Femur (tissue), 1 donor: Measurements from ENCODE around the gene AGPAT1.

ENCODE experiments used
- DNase-seq: peaks from one replicate; pipeline ENCODE4 v3.0.0-alpha.2; 2017

AGPAT1 gene

DNA sequence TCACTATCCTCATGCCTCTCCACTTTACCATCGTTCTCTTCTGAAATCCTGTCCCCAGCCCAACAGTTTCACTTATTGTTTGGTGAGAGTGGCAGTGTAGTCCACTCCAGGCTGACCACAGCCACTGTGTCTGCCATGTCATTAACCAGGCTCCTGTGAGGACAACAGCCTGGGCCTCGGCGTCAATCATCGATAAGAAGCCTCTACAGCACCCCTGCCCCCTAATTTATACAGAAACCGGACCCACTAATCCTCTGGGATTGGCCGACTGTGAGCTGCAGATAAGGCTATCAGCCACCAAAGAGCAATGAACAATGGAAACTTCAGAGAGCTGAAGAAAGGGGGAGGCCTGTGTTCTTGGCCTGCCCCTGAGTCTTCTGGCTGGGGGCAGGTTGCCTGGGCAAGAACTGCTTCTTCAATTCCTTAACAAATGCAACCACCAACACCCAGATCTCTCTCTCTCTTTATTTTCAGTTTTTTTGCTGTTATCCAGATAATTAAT, 8.1 kb downstream of the AGPAT1 start:
- DNase-seq = no peak

DNA sequence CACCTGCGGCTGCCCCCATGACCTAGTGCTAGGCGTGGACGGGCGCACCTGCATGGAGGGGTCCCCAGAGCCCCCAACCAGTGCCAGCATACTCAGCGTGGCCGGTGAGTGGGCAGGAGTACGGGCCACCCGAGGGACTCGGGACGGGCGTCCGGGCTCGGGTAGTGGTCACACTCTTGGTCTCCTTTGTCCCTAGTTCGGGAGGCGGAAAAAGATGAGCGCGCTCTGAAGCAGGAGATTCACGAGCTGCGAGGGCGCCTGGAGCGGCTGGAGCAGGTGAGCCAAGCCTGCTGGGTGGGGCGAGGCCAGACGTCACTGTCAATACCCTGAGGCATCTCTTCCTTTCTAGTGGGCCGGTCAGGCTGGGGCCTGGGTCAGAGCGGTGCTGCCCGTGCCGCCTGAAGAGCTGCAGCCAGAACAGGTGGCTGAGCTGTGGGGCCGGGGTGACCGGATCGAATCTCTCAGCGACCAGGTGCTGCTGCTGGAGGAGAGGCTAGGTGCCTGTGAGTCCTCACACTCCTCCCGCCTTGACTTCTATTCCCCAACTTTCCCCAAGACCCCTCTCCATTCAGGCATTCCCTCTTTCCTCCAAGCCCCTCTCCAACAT, 8.6 kb downstream of the AGPAT1 start:
- DNase-seq = peak; percentile 26

DNA sequence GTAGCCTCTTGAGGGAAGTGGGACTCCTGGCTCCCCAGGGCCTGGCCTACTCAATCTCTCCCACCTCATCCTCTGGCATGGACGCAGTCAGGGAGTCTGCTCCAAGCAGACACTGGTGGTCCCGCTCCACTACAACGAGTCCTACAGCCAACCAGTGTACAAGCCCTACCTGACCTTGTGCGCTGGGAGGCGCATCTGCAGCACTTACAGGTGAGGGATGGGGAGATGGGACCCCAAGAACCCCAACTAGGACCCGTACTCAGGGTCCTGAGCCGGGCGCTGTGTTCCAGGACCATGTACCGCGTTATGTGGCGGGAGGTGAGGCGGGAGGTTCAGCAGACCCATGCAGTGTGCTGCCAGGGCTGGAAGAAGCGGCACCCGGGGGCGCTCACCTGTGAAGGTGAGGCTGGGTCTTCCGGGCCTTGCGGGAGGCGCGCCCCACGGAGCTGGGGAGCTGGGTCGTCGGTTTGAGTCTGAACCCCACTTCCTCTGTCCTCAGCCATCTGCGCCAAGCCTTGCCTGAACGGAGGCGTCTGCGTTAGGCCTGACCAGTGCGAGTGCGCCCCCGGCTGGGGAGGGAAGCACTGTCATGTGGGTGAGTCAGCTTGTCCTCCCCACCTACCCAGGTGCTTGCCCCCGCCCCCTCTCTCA, 9.3 kb downstream of the AGPAT1 start:
- DNase-seq = peak; percentile 27

DNA sequence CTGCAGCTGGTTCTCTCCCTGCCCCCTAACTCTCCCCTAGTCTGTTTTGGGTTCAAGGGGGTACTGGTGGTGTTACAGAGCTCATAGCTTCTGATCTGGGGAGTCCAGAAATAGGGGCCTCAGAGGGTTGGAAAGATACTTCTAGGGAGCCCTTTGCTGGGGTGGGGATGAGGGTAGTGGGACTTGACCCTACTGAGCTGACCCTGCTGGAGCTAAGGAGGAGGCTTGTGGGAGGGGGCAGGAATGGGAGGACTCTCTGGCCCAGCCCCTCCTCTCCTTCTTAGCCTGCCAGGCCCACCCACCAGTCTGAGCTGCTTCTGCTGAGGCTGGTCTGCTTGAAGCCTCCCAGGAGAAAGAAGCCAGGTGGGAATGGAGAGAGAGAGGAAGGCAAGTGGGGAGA, 11.6 kb downstream of the AGPAT1 start, which contains the start of gene EGFL8:
Gene EGFL8 (plus strand): TSS at position 301 of the 400 bp plus-strand sequence. CDS start 1,571 bp downstream, outside the sequence.
- peak; percentile 20 for DNase-seq

DNA sequence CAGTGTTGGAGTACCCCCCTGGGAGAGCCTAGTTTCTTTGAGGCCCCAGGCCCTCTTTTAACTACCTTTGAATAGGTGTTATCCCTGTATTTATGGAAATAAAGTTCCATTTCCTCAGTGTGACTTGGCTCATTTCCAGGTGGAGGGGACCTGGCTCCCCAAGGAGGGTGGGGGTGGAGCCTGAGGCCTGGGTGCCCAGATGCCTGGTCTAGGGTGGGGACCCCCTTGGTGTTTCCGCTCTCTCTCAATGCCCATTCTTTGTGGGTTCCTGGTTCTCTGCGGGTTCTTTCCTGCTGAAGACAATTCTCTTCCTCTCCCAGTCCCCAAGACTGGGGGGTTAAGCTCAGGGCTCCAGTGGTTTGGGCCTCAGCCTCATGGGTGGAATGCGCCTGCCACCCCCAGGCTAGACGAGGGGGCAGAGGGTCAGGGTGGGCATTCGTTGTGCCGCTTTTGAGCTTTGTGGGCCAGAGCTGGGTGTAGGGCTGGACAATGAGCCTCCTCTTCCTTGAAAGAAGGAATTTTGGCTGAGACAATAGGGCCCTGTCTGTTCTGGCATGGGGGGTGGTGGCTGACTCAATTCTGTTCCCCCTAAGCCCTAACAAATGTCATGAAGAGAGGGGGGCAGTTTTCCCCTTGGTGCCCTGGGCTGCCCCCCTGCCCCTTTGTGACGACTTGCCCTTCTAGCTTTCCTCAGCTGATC, 12.2 kb downstream of the AGPAT1 start:
- peak; percentile 31 for DNase-seq

DNA sequence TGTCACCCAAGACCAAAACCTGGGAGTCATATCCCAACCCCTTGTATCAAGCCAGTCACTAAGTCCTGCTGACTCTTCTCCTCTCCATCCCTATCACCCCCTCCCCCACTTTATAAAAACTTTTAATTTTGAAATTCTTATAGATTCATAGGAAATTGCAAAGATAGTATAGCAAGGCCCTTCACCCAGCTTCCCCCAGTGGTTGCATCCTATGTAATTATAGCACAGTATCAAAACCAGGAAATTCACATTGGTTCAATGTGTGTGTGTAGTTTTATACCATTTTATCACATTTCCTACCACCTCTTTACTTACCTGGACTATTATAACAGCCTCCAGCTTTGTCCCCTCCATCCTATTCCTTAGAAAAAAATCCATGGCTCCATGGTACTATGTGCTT, 17.8 kb downstream of the AGPAT1 start:
- DNase-seq = no peak

DNA sequence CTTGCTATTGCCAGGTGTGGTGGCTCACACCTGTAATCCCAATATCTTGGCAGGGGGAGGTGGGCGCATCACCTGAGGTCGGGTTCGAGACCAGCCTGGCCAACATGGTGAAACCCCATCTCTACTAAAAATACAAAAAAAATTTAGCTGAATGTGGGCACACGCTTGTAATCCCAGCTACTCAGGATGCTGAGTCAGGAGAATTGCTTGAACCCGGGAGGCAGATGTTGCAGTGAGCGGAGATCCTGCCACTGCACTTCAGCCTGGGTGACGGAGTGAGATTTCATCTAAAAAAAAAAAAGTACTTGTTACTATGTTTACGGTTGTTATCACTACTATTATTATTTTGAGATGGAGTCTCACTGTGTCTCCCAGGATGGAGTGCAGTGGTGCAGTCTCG, 19.0 kb downstream of the AGPAT1 start:
- DNase-seq = no peak

DNA sequence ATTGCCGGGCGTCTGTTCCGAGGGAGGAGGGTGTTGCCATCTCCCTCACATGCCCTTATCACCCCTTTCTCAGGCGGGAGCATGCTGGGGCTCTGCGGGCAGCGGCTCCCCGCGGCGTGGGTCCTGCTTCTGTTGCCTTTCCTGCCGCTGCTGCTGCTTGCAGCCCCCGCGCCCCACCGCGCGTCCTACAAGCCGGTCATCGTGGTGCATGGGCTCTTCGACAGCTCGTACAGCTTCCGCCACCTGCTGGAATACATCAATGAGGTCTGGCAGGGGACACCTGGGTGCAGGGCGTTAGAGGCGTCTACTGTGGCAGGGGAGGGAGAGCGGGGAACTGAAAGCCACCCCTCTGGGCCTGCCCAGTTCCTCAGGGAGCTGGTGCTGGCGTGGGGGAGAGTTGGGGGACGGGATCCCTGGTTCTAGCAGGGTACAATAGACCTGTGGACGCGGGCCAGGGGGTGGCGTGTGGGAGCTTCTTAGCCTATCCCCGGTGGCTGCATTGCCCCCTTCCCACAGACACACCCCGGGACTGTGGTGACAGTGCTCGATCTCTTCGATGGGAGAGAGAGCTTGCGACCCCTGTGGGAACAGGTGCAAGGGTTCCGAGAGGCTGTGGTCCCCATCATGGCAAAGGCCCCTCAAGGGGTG, 21.2 kb downstream of the AGPAT1 start:
- DNase-seq = peak; percentile 81

DNA sequence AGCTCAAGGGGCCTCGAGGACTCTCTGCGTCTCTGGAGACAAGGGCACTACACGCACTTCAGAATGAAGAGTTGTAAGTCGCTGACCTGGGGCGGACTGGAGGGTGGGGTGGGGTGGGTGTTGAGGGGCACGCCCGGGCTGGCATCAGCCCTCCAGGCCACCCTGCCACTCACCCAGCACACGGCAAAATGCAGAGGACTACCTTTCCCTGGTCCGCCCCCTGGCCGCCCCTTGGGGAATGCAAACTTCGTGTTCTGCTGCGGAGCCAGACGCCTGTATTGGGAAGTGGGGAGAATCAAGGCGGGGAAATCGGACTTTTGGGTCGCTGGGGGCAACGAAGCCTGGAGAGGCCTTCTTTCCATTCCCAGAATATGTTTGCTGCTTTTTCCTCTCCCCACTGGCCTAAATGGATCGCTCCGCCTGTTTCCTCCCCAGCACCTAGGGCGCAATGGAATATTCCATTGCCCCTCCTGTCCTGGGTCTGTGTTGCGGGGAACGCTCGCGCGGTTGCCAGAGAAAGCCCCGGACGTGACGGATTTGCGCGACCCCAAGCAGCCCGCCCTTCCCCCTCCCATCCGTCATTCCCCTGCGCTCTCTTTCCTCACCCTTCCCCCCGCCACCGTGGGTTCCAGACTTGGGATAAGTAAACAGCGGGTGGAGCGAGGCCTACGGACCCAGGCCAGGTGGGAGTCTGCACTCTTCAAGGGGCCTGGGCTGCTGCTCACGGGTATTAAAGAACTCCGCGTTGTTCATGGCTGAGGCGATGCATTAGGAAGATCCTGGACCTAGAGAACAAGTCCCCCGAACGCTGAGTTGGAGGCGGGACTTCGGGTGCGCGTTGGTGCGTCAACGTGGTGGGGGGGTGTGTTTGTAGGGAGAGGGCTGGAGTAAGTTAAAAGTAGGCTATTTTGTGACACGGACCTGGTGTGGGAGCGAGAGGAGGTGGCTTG, 22.0 kb downstream of the AGPAT1 start, which contains the start of gene PPT2:
Gene PPT2 (plus strand): TSS at position 578 of the 950 bp plus-strand sequence. CDS start 454 bp downstream, outside the sequence.
- peak; percentile 96 for DNase-seq

DNA sequence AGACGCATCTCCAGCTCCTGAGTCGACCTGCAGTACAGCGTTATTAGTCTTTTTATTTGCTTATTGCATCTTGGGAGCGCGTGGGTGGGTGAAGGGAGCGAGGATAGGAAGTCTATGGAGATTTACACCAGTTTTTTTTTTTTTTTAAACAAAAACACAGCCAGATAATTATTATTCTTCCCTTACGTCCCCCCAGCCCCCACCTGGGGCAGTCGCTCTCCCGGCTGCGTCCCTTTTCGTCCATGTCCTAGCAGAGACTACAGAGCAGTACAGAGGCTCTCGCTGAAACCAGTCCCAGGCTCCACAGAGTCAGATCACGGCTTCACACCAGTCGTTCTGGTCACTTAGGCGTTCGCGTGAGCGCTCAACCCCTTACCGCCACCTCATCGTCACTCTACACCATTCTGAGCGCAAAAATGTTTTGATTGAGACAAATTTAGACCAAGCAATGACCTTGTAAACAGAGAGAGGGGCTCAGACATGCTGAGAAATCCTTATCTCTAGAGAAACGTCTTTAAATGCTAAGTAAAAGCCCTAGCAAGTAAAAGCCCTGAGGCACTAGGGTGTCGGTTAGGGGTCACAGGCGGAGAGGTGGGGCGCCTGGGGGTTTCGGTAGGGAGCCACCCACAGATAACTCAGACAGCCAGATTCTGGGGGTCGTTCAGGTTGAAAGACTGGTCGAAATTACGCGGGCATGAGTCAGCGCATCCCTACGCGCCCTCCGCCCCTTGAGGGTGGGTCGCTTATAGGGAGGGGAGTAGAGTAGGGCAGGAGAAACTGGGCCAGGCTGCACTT, 22.9 kb downstream of the AGPAT1 start:
- DNase-seq = peak; percentile 61

DNA sequence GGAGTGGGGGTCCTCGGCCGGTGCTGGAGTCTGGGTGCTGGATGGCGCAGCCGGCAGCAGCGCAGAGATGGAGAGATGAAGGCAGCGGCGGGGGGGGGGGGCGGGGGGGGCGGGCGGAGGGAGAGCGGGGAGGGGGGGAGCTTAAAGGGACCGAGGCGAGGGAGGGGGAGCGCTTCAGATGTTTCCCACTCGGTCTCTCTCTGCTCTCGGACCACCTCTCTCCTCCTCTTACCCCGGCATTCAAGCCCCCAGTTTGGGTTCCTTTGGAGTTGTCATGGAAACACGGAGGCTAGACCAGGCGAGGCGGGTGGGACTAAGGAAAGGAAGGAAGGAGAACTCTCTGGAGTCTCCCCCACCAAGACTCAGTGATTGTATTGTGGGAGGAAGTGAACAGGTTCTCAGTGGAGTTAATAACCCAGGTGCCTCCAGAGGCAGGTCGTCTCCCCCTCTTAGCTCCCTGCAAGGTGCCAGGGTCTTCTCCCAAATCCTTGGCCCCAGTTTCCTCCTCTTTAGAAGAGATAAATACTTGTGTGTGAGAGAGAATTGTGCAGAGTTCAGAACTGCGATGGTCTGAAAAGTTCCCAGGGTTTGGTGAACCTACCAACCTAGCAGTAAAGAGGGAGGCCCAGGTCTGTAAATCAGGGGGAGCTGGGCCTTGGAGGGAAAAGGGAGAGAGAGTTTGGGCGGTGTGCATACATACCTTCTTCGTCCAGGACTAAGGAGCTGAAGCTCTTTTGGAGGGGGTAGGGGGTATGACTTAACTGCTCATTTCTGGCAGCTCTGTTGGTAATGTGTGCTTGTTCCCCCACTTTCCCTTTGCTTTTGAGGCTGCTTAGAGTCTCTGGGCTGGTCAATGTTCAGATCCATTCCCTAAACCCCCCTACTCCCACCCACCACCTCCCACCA, 23.8 kb downstream of the AGPAT1 start, which contains the start of gene PRRT1:
Gene PRRT1 (minus strand): TSS at position 77 of the 906 bp plus-strand sequence. CDS start 112 bp downstream, outside the sequence.
- DNase-seq = no peak

DNA sequence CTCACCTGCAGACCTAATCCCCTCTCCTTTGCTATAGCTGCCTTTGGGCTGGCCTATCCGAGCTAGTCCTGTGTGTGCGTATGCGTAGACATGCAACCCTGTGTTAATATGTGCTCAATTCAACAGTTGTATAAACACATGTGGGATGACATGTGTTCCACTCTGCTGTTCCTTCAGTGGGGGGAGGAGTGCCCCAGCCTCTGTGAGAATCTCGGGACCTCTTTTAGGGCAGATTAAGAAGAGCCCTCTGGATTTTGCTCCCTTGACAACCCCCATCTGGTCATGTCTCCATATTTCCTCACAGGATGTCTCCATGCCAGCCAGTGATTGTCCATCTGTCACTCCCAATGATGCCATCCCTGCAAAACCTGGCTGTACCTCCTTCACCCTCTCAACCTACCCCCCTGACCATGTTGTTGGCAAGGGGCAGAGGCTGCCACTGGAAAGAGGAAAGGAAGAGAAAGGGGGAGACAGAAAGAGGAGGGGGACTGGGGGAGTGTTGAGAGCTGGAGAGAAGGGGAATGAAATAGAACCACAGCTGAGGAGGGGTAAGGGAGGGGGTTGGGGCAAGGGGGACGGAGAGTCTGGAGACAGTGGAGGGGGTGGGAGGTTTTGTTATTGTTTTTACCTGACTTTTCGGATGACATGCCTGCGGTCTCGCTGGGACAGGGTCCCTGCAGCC, 24.6 kb downstream of the AGPAT1 start:
- no peak for DNase-seq

DNA sequence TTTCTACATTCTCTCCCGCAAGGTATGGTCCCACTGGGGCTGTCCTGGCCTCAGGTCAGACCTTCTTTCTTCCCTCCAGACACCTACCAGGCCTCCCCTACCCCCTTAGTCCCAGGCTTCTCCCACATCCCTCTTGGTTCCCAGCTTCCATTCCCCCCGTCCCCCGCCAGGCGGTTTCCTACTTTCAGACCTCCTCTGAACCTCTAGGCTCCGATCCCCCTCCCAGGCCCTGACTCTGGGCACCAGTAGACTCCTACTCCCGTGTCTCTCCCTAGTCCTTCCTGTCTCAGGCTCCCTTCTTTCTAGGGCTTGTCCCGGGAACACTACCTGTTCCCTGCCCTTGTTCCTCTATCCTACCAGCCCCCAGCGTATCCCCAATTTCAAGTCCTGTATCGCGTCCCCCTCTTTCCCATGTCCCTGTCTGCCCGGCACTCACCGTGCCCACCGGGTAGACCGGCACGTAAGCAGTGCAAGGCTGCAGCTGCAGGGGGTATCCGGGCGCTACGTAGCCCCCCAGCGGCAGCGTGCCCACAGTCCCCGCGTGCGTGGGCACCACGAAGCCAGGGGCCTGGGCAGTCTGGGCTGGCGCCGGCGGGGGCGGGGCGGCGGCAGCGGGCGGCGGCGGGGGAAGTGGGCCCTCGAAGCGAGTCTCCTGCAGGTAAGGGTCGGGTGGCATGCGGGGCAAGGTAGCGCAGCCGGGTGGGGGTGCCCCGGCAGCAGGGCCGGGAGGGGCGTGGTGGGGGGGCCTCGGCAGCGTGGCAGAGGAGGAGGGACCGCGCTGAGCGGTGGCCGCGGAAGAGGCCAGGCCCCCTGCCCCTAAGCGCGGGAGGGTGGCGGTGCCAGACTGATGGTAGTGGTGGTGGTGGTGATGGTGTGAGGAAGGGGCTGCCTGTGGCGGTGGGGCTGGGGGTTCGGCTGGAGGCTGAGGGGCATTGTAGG, 25.7 kb downstream of the AGPAT1 start:
- DNase-seq = no peak

DNA sequence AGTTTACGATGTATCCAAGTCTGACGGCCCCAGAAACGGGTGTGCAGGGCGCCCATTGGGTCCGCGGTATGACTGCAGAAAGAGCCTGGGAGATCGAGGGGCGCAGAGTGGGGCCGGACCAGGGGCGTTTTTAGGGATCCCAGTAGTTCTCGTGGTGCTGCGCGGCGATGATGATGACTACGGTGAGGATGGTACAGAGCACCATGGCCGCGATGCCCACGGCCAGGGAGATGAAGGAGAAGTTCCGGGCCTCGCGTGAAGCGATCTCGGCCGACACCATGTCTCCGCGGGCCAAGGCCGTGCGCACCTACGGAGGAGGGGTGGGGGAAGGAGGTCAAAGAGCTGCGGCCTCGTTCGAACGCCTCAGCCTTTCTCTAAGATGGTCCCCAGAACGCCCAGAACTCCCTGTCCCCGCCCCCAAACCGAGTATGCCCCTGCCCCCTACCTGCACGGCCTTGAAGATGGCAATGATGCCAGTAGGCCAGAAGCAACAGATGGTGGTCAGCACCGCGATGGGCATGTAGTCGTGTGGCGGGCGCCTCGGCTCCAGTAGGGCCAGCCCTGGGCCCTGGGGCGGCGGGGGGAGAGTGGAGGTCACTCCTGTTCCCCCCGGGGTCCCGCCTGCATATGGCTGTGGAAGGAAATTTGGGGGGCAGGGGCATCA, 26.7 kb downstream of the AGPAT1 start:
- DNase-seq = no peak

DNA sequence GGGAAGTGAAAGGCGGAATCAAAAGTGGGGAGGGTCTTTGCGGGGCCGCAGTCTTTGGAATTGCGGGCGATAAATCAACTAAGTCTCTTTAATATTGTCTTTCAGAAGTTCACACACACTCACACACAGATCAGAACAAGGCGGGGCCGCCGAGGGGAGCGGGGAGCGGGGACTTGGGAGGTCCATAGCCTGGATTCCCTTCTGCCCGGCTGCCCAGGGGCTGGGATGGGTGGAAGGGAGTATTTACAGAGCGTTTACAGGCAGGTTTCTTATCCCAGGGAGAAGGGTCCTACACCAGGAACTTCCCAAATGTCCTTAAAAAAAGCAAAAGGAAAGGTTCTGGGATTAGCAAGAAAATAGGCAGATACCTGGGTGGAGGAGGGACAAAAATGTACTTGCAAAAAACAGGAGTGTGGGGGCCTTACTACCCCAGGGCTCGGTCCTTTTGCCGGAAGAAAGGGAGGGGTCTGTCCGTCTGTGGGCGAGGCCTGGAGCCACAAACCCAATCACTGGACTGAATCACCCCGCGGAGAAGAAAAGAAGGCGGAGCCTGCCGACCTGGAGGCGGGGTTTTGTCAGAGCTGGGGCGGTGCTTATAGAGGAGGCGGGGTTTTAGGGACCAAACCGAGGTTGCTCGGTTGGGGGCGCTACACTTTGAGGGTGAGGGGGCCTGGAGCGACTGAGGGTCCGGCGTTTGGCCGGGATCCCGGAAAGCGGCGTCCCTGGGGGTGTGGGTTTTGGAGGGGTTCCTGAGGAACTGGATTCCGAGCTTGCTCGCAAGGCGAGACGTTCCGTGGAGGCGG, 27.4 kb downstream of the AGPAT1 start:
- peak; percentile 84 for DNase-seq

DNA sequence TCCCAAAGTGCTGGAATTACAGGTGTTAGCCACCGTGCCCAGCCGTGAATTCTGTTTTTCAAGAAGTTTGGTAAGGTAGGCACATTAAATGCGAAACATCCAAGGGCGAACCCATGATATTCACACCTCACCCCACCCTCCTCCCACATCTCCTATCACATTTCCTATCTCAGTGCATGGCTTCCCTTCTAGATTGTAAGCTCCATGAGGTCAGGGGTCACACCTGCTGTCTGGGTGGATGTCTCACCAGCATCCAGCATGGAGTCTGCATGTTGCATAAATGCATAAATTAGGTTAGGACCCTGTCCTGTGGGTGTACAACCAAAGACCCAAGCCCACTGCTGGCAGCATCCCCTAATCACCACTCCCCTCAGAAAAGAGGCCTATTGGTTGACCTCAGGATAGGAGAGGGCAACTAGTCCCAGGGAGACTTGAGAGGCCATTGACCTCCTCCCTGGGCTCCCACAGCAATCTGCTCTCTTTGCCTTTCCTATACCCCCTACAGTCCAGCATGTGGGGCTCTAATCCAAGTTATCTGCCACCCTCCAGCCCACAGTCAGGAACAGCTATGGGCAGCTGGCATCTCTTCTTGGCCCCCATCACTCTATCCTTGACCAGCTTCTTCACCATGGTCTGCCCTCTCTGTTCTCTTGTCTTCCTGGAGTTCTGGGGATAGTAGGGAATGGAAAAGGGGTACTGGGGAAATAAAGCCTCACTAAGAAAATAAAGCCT, 28.3 kb downstream of the AGPAT1 start:
- no peak for DNase-seq
